ENCODE data around the gene EFNA4. TPM values are rescaled to one million over a fixed set of nuclear protein-coding genes. Genes with fewer than 3 reads are reported as not detected.

EFNA4 gene, protein sequence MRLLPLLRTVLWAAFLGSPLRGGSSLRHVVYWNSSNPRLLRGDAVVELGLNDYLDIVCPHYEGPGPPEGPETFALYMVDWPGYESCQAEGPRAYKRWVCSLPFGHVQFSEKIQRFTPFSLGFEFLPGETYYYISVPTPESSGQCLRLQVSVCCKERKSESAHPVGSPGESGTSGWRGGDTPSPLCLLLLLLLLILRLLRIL
- polyA plus RNA-seq, result 10 to 100 TPM; 14.7 to 16.2 TPM

DNA sequence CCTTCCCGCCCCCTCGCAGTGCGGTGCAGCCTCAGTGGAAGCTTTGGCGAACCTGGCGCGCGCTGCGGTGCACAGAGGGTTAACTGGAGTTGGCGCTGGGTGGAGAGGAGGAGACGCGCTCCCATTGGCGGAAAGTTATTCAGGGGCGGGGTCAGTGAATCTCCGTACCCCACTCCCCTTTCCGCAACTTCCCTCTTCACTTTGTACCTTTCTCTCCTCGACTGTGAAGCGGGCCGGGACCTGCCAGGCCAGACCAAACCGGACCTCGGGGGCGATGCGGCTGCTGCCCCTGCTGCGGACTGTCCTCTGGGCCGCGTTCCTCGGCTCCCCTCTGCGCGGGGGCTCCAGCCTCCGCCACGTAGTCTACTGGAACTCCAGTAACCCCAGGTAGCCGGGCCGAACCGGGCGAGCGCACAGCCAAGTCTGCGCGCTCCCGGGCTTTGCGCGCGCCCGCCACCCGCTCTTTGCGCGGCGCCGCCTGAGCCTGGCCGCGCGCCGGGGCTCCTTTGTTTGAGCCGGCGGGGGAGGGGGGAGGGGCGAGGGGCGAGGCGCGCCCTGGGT, at the start of gene EFNA4:
Gene EFNA4 (plus strand): TSS at position 191 of the 561 bp plus-strand sequence. CDS start 84 bp downstream, at position 275.
- peaks cover 6 to 15% of the 10 kb centered on the region in 2 donors for H3K4me1 ChIP-seq (ENCODE audit: control insufficient read depth in 2 of 2, insufficient read depth in 2 of 2, low read length in 1 of 2)
- H3K27ac ChIP-seq (ENCODE audit: low read depth in 2 of 2, low read length in 1 of 2), result peak within 1 kb of the TSS; percentile 88 to 91
- H3K27me3 ChIP-seq (ENCODE audit: control insufficient read depth in 1 of 2, insufficient read depth in 2 of 2, low read length in 2 of 2), result no peaks in the 10 kb centered on the region
- peaks cover 7 to 21% of the 10 kb centered on the region in 2 donors for H3K36me3 ChIP-seq (ENCODE audit: control insufficient read depth in 2 of 2, insufficient read depth in 2 of 2, low read length in 1 of 2)
- no peaks in the 10 kb centered on the region for H3K9me3 ChIP-seq (ENCODE audit: control insufficient read depth in 2 of 2, insufficient read depth in 1 of 2, low read depth in 1 of 2, low read length in 1 of 2)
- 0 to 1% methylated on average over 55 to 57 of the region's 57 CpGs for WGBS, 2 donors
- H3K4me3 ChIP-seq (ENCODE audit: low read depth in 1 of 2, low read length in 2 of 2), result peak within 1 kb of the TSS; percentile 55 to 92

DNA sequence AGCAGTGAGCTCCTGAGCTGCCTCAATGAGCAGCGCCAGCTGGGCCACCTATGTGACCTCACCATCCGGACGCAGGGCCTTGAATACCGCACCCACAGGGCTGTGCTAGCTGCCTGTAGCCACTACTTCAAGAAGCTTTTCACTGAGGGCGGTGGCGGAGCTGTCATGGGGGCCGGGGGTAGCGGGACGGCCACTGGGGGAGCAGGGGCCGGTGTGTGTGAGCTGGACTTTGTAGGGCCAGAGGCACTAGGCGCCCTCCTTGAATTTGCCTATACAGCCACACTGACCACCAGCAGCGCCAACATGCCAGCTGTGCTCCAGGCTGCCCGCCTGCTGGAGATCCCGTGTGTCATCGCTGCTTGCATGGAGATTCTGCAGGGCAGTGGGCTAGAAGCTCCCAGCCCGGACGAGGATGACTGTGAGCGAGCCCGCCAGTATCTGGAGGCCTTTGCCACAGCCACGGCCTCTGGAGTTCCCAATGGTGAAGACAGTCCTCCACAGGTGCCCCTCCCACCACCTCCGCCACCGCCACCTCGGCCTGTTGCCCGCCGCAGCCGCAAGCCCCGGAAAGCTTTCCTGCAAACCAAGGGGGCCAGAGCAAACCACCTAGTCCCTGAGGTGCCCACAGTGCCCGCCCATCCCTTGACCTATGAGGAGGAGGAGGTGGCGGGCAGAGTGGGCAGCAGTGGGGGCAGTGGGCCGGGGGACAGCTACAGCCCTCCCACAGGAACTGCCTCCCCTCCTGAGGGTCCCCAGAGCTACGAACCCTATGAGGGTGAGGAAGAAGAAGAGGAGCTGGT, 48.6 kb upstream of the EFNA4 start:
- Histone ChIP-seq H3K36me3 (ENCODE audit: control insufficient read depth in 2 of 2, insufficient read depth in 2 of 2, low read length in 1 of 2) (peaks cover 8 to 38% of the 10 kb centered on the region in 2 donors), H3K27ac (ENCODE audit: low read depth in 2 of 2, low read length in 1 of 2) (peak overlapping the region; percentile 95 to 96), H3K4me1 (ENCODE audit: control insufficient read depth in 2 of 2, insufficient read depth in 2 of 2, low read length in 1 of 2) (peaks cover 22 to 56% of the 10 kb centered on the region in 2 donors), H3K9me3 (ENCODE audit: control insufficient read depth in 2 of 2, insufficient read depth in 1 of 2, low read depth in 1 of 2, low read length in 1 of 2) (no peaks in the 10 kb centered on the region), H3K27me3 (ENCODE audit: control insufficient read depth in 1 of 2, insufficient read depth in 2 of 2, low read length in 2 of 2) (no peaks in the 10 kb centered on the region), H3K4me3 (ENCODE audit: low read depth in 1 of 2, low read length in 2 of 2) (no peak overlapping the region)
- WGBS, 2 donors, result 85 to 86% methylated on average over 31 of the region's 31 CpGs

DNA sequence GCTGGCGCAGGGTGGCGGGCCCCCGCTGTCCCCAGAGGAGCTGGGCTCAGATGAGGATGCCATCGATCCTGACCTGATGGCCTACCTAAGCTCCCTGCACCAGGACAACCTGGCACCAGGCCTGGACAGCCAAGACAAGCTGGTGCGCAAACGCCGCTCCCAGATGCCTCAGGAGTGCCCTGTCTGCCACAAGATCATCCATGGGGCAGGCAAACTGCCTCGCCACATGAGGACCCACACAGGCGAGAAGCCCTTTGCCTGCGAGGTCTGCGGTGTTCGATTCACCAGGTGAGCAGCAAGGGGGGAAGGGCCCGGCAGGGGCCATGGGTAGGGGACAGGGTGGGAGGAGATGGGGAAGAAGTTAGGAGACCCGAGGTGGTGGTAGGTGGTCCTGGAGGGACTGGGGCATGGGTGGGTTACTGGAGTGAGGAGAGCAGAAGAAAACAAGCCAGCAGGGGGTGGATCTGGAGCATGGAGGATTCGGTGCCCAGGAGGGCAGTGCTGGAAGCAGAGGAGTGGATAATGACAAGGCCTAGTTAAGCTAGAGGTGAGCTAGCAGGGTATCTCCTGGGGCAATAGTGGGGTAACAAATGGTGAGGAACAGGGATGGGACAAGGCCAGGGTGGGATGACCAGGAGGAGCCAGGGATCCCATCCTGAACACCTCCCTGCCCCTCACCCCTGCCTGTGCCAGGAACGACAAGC, 47.9 kb upstream of the EFNA4 start:
- no peaks in the 10 kb centered on the region for H3K9me3 ChIP-seq (ENCODE audit: control insufficient read depth in 2 of 2, insufficient read depth in 1 of 2, low read depth in 1 of 2, low read length in 1 of 2)
- no peak overlapping the region for H3K4me3 ChIP-seq (ENCODE audit: low read depth in 1 of 2, low read length in 2 of 2)
- no peaks in the 10 kb centered on the region for H3K27me3 ChIP-seq (ENCODE audit: control insufficient read depth in 1 of 2, insufficient read depth in 2 of 2, low read length in 2 of 2)
- H3K36me3 ChIP-seq (ENCODE audit: control insufficient read depth in 2 of 2, insufficient read depth in 2 of 2, low read length in 1 of 2), result peaks cover 8 to 38% of the 10 kb centered on the region in 2 donors
- 66 to 67% methylated on average over 16 of the region's 16 CpGs for WGBS, 2 donors
- peak overlapping the region; percentile 95 to 96 for H3K27ac ChIP-seq (ENCODE audit: low read depth in 2 of 2, low read length in 1 of 2)
- peaks cover 22 to 56% of the 10 kb centered on the region in 2 donors for H3K4me1 ChIP-seq (ENCODE audit: control insufficient read depth in 2 of 2, insufficient read depth in 2 of 2, low read length in 1 of 2)

DNA sequence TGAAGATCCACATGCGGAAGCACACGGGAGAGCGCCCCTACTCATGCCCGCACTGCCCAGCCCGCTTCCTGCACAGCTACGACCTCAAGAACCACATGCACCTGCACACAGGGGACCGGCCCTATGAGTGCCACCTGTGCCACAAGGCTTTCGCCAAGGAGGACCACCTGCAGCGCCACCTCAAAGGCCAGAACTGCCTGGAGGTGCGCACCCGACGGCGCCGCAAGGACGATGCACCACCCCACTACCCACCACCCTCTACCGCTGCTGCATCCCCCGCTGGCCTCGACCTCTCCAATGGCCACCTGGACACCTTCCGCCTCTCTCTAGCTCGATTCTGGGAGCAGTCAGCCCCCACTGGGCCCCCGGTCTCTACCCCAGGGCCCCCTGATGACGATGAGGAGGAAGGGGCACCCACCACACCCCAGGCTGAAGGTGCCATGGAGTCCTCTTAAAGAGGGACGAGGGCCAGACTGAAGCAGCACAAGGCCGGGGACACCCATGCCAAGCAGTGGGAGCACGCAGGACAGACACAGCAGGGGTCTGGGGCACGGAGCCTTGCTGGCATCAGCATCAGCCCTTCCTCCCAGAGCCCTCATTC, 47.2 kb upstream of the EFNA4 start:
- no peaks in the 10 kb centered on the region for H3K27me3 ChIP-seq (ENCODE audit: control insufficient read depth in 1 of 2, insufficient read depth in 2 of 2, low read length in 2 of 2)
- H3K4me1 ChIP-seq (ENCODE audit: control insufficient read depth in 2 of 2, insufficient read depth in 2 of 2, low read length in 1 of 2), result peaks cover 22 to 53% of the 10 kb centered on the region in 2 donors
- peaks cover 8 to 35% of the 10 kb centered on the region in 2 donors for H3K36me3 ChIP-seq (ENCODE audit: control insufficient read depth in 2 of 2, insufficient read depth in 2 of 2, low read length in 1 of 2)
- WGBS, 2 donors, result 62 to 64% methylated on average over 26 of the region's 26 CpGs
- peak overlapping the region; percentile 95 to 96 for H3K27ac ChIP-seq (ENCODE audit: low read depth in 2 of 2, low read length in 1 of 2)
- H3K4me3 ChIP-seq (ENCODE audit: low read depth in 1 of 2, low read length in 2 of 2), result no peak overlapping the region
- H3K9me3 ChIP-seq (ENCODE audit: control insufficient read depth in 2 of 2, insufficient read depth in 1 of 2, low read depth in 1 of 2, low read length in 1 of 2), result no peaks in the 10 kb centered on the region

DNA sequence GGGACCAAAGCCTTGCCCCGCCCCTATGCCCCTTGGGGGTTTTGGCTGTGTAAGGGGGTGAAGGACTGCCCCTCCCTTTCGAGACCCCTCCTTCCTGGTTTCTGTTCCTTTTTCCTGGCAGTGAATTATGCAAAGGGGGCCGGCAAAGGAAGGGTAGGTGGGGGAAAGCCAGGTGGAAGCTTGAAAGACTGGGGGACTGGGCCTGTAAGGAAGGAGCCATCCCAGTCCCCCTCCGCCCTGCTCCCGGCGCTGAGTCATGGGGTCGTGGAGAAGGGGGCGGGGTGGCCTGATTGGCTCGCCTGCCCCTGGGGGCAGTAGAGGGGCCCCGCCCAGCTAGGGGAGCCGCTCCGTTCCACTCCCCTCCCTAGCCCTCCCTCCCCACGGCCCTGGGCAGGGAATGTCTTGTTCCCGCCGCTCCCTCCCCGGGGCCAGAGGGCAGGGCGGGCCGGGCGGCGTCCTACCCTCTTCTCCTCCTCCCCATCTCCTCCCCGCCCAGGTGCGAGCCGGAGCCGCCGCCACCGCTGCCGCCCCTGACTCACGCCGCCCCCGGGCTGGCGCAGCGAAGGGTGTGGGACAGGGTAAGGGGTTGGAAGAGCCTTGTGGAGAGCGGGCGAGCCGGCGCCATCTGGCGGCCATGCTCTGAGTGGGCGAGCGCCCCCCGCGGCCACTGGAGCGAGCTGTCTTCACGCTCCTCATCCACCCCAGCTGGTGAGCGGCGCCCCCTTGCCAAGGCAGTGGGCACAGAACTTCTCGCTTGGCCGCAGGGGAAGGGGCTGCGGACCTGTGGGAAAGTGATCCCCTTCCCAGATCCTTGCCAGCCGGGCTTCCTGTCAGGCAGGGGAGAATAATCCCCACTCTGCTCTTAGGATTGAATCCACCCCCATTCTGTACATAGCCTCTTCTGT, 46.2 kb upstream of the EFNA4 start:
- Histone ChIP-seq H3K27me3 (ENCODE audit: control insufficient read depth in 1 of 2, insufficient read depth in 2 of 2, low read length in 2 of 2) (no peaks in the 10 kb centered on the region), H3K27ac (ENCODE audit: low read depth in 2 of 2, low read length in 1 of 2) (peak overlapping the region; percentile 95 to 96), H3K4me3 (ENCODE audit: low read depth in 1 of 2, low read length in 2 of 2) (peak overlapping the region; percentile 27 to 30), H3K36me3 (ENCODE audit: control insufficient read depth in 2 of 2, insufficient read depth in 2 of 2, low read length in 1 of 2) (peaks cover 8 to 35% of the 10 kb centered on the region in 2 donors), H3K4me1 (ENCODE audit: control insufficient read depth in 2 of 2, insufficient read depth in 2 of 2, low read length in 1 of 2) (peaks cover 14 to 44% of the 10 kb centered on the region in 2 donors), H3K9me3 (ENCODE audit: control insufficient read depth in 2 of 2, insufficient read depth in 1 of 2, low read depth in 1 of 2, low read length in 1 of 2) (no peaks in the 10 kb centered on the region)
- WGBS, 2 donors, result 2 to 7% methylated on average over 22 to 49 of the region's 49 CpGs

DNA sequence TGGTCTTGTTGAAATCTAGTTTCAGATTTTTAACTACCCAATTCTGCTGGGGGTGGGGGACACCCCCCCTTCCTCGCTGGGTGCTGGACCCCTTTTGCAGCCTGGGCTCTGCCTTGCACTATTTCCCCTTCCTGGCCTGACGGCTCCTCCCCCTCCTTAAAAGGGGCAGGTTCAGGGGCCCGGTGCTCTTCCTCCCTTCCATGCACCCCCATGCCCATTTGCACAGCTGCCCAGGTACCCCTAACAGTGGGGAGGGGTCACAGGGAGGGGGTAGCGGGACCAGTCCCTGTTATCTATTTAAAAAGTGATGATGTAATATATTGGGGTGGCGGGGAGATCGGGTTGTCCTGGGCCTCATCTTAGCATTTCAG, 45.6 kb upstream of the EFNA4 start:
- H3K27me3 ChIP-seq (ENCODE audit: control insufficient read depth in 1 of 2, insufficient read depth in 2 of 2, low read length in 2 of 2), result no peaks in the 10 kb centered on the region
- H3K36me3 ChIP-seq (ENCODE audit: control insufficient read depth in 2 of 2, insufficient read depth in 2 of 2, low read length in 1 of 2), result peaks cover 8 to 35% of the 10 kb centered on the region in 2 donors
- H3K4me3 ChIP-seq (ENCODE audit: low read depth in 1 of 2, low read length in 2 of 2), result peak overlapping the region in 1 of 2 donors; percentile 30
- no peaks in the 10 kb centered on the region for H3K9me3 ChIP-seq (ENCODE audit: control insufficient read depth in 2 of 2, insufficient read depth in 1 of 2, low read depth in 1 of 2, low read length in 1 of 2)
- H3K4me1 ChIP-seq (ENCODE audit: control insufficient read depth in 2 of 2, insufficient read depth in 2 of 2, low read length in 1 of 2), result peaks cover 14 to 42% of the 10 kb centered on the region in 2 donors
- 47 to 48% methylated on average over 6 of the region's 6 CpGs for WGBS, 2 donors
- H3K27ac ChIP-seq (ENCODE audit: low read depth in 2 of 2, low read length in 1 of 2), result peak overlapping the region; percentile 95 to 96

DNA sequence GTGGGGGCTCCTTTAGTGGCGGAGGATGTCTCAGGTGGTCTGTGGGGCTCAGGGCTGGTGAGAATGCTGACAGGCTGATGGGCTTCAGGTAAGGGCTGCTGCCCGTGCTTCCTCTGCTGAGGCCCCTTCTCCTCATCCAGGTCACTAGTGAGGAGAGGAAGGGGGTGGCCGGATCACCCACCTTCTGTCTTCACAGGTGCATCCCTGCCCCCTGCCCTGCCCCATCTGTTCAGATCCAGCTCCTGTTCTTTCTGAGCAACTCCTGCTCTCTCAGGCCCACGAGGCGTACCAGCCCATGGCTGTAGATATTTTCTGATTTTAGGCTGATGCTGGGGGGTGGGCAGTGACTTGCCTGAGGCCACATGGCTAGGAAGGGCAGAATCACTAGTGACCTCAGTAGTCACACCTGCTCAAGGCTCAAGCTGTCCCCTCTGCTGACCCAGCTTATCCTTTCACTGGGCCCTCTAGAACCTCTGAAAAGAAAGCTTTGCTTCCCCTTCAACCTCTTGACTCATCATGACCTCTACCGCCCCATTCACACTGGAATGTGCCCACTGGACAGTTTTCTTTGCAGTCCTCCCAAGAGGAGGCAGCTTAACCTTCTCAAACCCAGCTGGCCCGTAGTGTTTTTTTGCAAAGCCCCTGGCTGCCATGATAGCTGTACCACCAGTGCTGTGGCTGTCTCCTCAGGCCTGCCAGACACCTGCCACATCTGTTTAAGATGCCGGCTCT, 44.8 kb upstream of the EFNA4 start:
- peaks cover 14 to 41% of the 10 kb centered on the region in 2 donors for H3K4me1 ChIP-seq (ENCODE audit: control insufficient read depth in 2 of 2, insufficient read depth in 2 of 2, low read length in 1 of 2)

More for the DNA sequence above, 44.8 kb upstream of the EFNA4 start:
- H3K4me3 ChIP-seq (ENCODE audit: low read depth in 1 of 2, low read length in 2 of 2), result no peak overlapping the region
- 79 to 85% methylated on average over 7 to 8 of the region's 8 CpGs for WGBS, 2 donors
- H3K36me3 ChIP-seq (ENCODE audit: control insufficient read depth in 2 of 2, insufficient read depth in 2 of 2, low read length in 1 of 2), result peaks cover 8 to 29% of the 10 kb centered on the region in 2 donors
- H3K27me3 ChIP-seq (ENCODE audit: control insufficient read depth in 1 of 2, insufficient read depth in 2 of 2, low read length in 2 of 2), result no peaks in the 10 kb centered on the region
- peak overlapping the region; percentile 74 to 95 for H3K27ac ChIP-seq (ENCODE audit: low read depth in 2 of 2, low read length in 1 of 2)
- no peaks in the 10 kb centered on the region for H3K9me3 ChIP-seq (ENCODE audit: control insufficient read depth in 2 of 2, insufficient read depth in 1 of 2, low read depth in 1 of 2, low read length in 1 of 2)

Measured in esophagus (tissue), 2 donors.